Measurements from ENCODE around the gene CMSS1.

CMSS1 gene

DNA sequence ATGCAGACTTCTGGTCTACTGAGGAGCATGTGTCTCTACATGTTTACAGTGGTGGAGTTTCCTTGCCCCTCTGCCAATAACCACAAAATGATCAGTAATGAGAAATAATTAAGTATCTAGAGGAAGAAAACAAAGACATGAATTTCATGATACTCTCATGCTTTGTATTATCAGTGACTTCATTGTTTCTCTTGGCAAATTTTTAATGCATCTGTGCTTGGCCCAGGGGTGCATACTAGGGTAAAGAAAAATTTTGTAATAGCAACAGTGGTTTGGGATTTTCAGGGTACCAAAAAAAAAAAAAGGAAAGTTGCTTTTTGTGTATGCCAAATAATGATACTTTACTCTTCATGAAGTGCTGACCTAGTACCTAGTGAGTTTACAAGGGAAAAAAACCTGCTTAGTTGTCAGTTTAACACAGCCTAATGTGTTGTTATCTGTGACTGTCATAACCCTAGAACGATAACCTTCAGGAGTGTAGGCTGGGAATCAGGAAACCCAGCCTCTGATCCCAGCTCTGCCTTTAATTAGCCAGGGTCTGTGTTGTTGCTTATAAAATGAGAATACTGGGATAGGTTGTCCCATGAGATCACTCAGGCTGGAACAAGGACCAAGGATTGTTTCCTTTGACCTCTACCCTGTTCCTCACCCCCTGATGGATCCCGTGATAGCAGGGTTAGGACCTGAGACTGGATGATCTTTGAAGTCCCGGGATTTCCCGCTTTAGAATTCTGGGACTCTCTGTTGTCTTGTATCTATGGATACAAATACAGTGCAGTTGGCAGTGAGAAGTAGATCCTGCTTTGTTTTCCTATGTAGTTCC lies 117.5 kb downstream of the CMSS1 start:
- Histone ChIP-seq H3K36me3 (ENCODE audit: control insufficient read depth in 2 of 2, insufficient read depth in 1 of 2, low read length in 2 of 2) (no peaks in the 10 kb centered on the region), H3K9me3 (ENCODE audit: control insufficient read depth, insufficient read depth, low read depth, low read length) (no peaks in the 10 kb centered on the region), H3K4me1 (ENCODE audit: control insufficient read depth, insufficient read depth, low read length) (peaks cover 3% of the 10 kb centered on the region; the same call in 1 of the 2 replicates), H3K27ac (ENCODE audit: extremely low read depth, low read depth, low read length) (no peak overlapping the region), H3K4me3 (ENCODE audit: low read depth, low read length) (no peak overlapping the region)
- ChIA-PET CTCF (interaction anchor here (0.7 kb wide), 1 partner anchor 22 kb away, joined by 4 read pairs; no protein-coding TSS in a partner anchor), POLR2A (no interaction called here)
- no peak for TF ChIP-seq KLF16 (tag by site-specific recombination; IDR thresholded peaks at IDR 0.05)
- TF ChIP-seq BCL11A (tag by site-specific recombination; IDR thresholded peaks at IDR 0.05; ENCODE audit: low read depth), result no peak
- no peak for TF ChIP-seq ZNF624 (tag by site-specific recombination; IDR thresholded peaks at IDR 0.05)
- no peak for TF ChIP-seq ZNF184 (tag by site-specific recombination; IDR thresholded peaks at IDR 0.05)
- no peak for TF ChIP-seq ZNF10 (tag by site-specific recombination; IDR thresholded peaks at IDR 0.05)
- peak; percentile 48; the same call in 1 of the 2 replicates for TF ChIP-seq TCF7L2 (IDR thresholded peaks at IDR 0.05; ENCODE audit: borderline replicate concordance, low read depth, low read length)
- TF ChIP-seq ZFP3 (tag by site-specific recombination; IDR thresholded peaks at IDR 0.05; ENCODE audit: low read depth), result no peak
- TF ChIP-seq TRIM28 (IDR thresholded peaks at IDR 0.05; ENCODE audit: borderline replicate concordance, low read length), result 0 out of 2 replicates have a peak, but pooled peaks have one; percentile 14
- TF ChIP-seq, protein P1, sequence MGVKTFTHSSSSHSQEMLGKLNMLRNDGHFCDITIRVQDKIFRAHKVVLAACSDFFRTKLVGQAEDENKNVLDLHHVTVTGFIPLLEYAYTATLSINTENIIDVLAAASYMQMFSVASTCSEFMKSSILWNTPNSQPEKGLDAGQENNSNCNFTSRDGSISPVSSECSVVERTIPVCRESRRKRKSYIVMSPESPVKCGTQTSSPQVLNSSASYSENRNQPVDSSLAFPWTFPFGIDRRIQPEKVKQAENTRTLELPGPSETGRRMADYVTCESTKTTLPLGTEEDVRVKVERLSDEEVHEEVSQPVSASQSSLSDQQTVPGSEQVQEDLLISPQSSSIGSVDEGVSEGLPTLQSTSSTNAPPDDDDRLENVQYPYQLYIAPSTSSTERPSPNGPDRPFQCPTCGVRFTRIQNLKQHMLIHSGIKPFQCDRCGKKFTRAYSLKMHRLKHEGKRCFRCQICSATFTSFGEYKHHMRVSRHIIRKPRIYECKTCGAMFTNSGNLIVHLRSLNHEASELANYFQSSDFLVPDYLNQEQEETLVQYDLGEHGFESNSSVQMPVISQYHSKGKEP (tag by site-specific recombination; IDR thresholded peaks at IDR 0.05), result no peak
- no peak for TF ChIP-seq ZNF561 (tag by site-specific recombination; IDR thresholded peaks at IDR 0.05; ENCODE audit: borderline replicate concordance)
- no peak for TF ChIP-seq GLIS2 (tag by site-specific recombination; IDR thresholded peaks at IDR 0.05)
- TF ChIP-seq SCRT1 (tag by site-specific recombination; IDR thresholded peaks at IDR 0.05; ENCODE audit: borderline replicate concordance), result no peak

- Histone ChIP-seq H3K9me3 (ENCODE audit: control insufficient read depth, insufficient read depth, low read depth, low read length) (no peaks in the 10 kb centered on the region), H3K27ac (ENCODE audit: extremely low read depth, low read depth, low read length) (no peak overlapping the region), H3K4me1 (ENCODE audit: control insufficient read depth, insufficient read depth, low read length) (peaks cover 3% of the 10 kb centered on the region; the same call in 1 of the 2 replicates), H3K4me3 (ENCODE audit: low read depth, low read length) (no peak overlapping the region), H3K36me3 (ENCODE audit: control insufficient read depth in 2 of 2, insufficient read depth in 1 of 2, low read length in 2 of 2) (no peaks in the 10 kb centered on the region)
- POLR2A ChIA-PET, result no interaction called here
- CTCF ChIA-PET, result interaction anchor here (0.6 to 1.2 kb wide), 2 partner anchors 29 to 69 kb away, joined by 3 to 4 read pairs; no protein-coding TSS in a partner anchor
- no peak for TF ChIP-seq ZNF596 (tag by site-specific recombination; IDR thresholded peaks at IDR 0.05)
- TF ChIP-seq ZFP69B (tag by site-specific recombination; IDR thresholded peaks at IDR 0.05), result no peak
- no peak for TF ChIP-seq ZNF645 (tag by site-specific recombination; IDR thresholded peaks at IDR 0.05)
- TF ChIP-seq ZNF354C (tag by site-specific recombination; IDR thresholded peaks at IDR 0.05; ENCODE audit: borderline replicate concordance, low read depth), result no peak
- TF ChIP-seq, protein P2, sequence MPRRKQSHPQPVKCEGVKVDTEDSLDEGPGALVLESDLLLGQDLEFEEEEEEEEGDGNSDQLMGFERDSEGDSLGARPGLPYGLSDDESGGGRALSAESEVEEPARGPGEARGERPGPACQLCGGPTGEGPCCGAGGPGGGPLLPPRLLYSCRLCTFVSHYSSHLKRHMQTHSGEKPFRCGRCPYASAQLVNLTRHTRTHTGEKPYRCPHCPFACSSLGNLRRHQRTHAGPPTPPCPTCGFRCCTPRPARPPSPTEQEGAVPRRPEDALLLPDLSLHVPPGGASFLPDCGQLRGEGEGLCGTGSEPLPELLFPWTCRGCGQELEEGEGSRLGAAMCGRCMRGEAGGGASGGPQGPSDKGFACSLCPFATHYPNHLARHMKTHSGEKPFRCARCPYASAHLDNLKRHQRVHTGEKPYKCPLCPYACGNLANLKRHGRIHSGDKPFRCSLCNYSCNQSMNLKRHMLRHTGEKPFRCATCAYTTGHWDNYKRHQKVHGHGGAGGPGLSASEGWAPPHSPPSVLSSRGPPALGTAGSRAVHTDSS (tag by site-specific recombination; IDR thresholded peaks at IDR 0.05), result no peak
- TF ChIP-seq ZNF335 (tag by site-specific recombination; conservative IDR thresholded peaks at IDR 0.05), result no peak
- no peak for TF ChIP-seq KLF9 (tag by site-specific recombination; IDR thresholded peaks at IDR 0.05; ENCODE audit: low read depth)
- no peak for TF ChIP-seq ZNF623 (tag by site-specific recombination; IDR thresholded peaks at IDR 0.05)
- TF ChIP-seq ZSCAN5A (tag by site-specific recombination; IDR thresholded peaks at IDR 0.05), result no peak
- TF ChIP-seq ZNF701 (tag by site-specific recombination; IDR thresholded peaks at IDR 0.05), result no peak
- no peak for TF ChIP-seq ZNF311 (tag by site-specific recombination; IDR thresholded peaks at IDR 0.05; ENCODE audit: borderline replicate concordance)
- TF ChIP-seq ZNF677 (tag by site-specific recombination; IDR thresholded peaks at IDR 0.05), result no peak
- TF ChIP-seq, protein P3, sequence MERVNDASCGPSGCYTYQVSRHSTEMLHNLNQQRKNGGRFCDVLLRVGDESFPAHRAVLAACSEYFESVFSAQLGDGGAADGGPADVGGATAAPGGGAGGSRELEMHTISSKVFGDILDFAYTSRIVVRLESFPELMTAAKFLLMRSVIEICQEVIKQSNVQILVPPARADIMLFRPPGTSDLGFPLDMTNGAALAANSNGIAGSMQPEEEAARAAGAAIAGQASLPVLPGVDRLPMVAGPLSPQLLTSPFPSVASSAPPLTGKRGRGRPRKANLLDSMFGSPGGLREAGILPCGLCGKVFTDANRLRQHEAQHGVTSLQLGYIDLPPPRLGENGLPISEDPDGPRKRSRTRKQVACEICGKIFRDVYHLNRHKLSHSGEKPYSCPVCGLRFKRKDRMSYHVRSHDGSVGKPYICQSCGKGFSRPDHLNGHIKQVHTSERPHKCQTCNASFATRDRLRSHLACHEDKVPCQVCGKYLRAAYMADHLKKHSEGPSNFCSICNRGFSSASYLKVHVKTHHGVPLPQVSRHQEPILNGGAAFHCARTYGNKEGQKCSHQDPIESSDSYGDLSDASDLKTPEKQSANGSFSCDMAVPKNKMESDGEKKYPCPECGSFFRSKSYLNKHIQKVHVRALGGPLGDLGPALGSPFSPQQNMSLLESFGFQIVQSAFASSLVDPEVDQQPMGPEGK (tag by site-specific recombination; IDR thresholded peaks at IDR 0.05), result no peak
Observed at GRCh38 chr3:99938270-99938911, 120.7 kb downstream of the CMSS1 start.
